ENCODE measurements around the gene FYN. TPM values are rescaled to one million over a fixed set of nuclear protein-coding genes. Genes with fewer than 3 reads are reported as not detected.

FYN gene
- total and polyA plus RNA-seq, 9 of the 15 experiments (the other 6 are each of a cell fraction or from before 2014, with no cell fraction given): 2.9 to 22.1 (median 11.4) TPM

DNA sequence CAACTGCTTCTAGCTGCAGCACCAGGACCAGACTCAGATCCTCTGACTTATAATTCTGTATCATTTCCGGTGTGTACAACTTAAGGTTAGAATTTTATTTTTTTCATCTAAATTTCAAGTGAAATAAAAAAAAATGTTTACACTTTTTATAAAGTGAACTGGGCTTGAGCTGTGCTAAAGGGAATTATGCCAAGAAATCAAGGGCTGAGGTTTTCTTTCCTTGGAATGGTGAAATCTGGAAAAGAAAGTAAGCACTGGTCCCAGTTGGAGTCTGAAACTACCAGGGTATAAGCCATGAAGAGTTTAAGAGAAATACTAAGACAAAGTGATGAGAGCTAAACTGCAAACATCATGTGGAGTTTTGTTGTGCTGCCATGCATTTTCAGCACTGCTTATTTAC, 21.7 kb upstream of the FYN start:
- TF ChIP-seq KDM2B (CRISPR knock-in tag; IDR thresholded peaks at IDR 0.05): no peak
- TF ChIP-seq MAFF (IDR thresholded peaks at IDR 0.05; ENCODE audit: low read length): no peak
- in situ Hi-C loops (cut with MboI): no loop called here
- no peaks in the 10 kb centered on the region; a peak in 1 of 5 replicates for H3K27me3 ChIP-seq (ENCODE audit: control insufficient read depth in 2 of 2, insufficient read depth in 2 of 2, low read length in 2 of 2)
- ATAC-seq (no peak), DNase-seq (ENCODE audit: extremely low read depth in 1 of 4, low spot score in 3 of 4) (no peak), FAIRE-seq (no peak)
- no peaks in the 10 kb centered on the region for H3K36me3 ChIP-seq (ENCODE audit: control insufficient read depth, insufficient read depth, low read length)
- no TSS peak for BruUV-seq (replicated peaks)
- no peak overlapping the region for H3K9ac ChIP-seq (ENCODE audit: insufficient read depth in 1 of 2, low read depth in 2 of 2, low read length in 2 of 2)
- no peaks in the 10 kb centered on the region for H3K4me1 ChIP-seq (replicated peaks in 1 of 2; ENCODE audit: control insufficient read depth in 2 of 2, insufficient read depth in 2 of 2, low read length in 2 of 2)
- no peak overlapping the region for H3K4me3 ChIP-seq
- no peak overlapping the region for H2AFZ ChIP-seq (ENCODE audit: low read depth, low read length)
- H3K4me2 ChIP-seq (ENCODE audit: insufficient read depth, low read length): no peak overlapping the region
- H4K20me1 ChIP-seq (replicated peaks; ENCODE audit: control insufficient read depth, insufficient read depth, low read length): no peaks in the 10 kb centered on the region
- ChIA-PET POLR2A (interaction anchor here (0.7 to 1.3 kb wide), 2 partner anchors 15 to 29 kb away, joined by 3 to 4 read pairs; no protein-coding TSS in a partner anchor), CTCF (ENCODE audit: low intra/inter-chr PET ratio) (no interaction called here)
- H3K9me1 ChIP-seq (ENCODE audit: control insufficient read depth, insufficient read depth, low read length): no peaks in the 10 kb centered on the region
- no peak overlapping the region for H3K27ac ChIP-seq (ENCODE audit: extremely low read depth, low read depth, low read length)
- WGBS (ENCODE audit: insufficient coverage, low coverage, missing lambda C conversion rate): 0% methylated on average over 1 of the region's 1 CpG
- intact Hi-C loops (cut with micrococcal nuclease): no loop called here
- H3K9me3 ChIP-seq (replicated peaks; ENCODE audit: control insufficient read depth, insufficient read depth, low read depth, low read length): no peaks in the 10 kb centered on the region
- no peaks in the 10 kb centered on the region for H3K79me2 ChIP-seq (ENCODE audit: control insufficient read depth, insufficient read depth, low read length)

DNA sequence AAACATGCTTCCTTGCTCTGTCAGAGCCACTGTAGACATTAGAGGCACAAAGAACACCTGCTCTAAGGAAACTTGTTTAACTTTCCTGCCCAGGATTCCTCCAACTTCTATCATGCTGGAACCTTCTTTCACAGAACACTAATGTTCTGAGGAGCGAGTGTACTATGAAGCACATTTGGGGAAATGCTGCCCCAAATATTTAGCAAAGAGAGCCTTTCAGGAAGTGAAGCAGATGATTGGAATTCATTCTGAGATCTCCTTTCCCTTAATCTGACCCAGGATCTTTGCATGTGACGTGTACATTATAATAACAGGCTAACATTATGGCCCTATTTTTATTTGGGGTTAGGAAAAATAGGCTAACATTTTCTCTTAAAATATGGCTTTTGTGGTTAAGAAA, 21.0 kb upstream of the FYN start:
- CTCF ChIA-PET (ENCODE audit: low intra/inter-chr PET ratio): no interaction called here
- no peak overlapping the region for H2AFZ ChIP-seq (ENCODE audit: low read depth, low read length)
- no peak overlapping the region for H3K27ac ChIP-seq (ENCODE audit: extremely low read depth, low read depth, low read length)
- POLR2A ChIA-PET: interaction anchor here (1.3 kb wide), 1 partner anchor 15 kb away, joined by 4 read pairs; no protein-coding TSS in a partner anchor
- BruUV-seq (replicated peaks): no TSS peak
- no peak overlapping the region for H3K4me3 ChIP-seq
- WGBS (ENCODE audit: insufficient coverage, low coverage, missing lambda C conversion rate): 4% methylated on average over 2 of the region's 2 CpGs
- no peak for FAIRE-seq
- ATAC-seq: no peak
- DNase-seq (ENCODE audit: extremely low read depth in 1 of 4, low spot score in 3 of 4): no peak
- H3K9me1 ChIP-seq (ENCODE audit: control insufficient read depth, insufficient read depth, low read length): no peaks in the 10 kb centered on the region
- in situ Hi-C loops (cut with MboI) (no loop called here), intact Hi-C loops (cut with micrococcal nuclease) (no loop called here)
- no peaks in the 10 kb centered on the region; a peak in 1 of 5 replicates for H3K27me3 ChIP-seq (ENCODE audit: control insufficient read depth in 2 of 2, insufficient read depth in 2 of 2, low read length in 2 of 2)
- H3K4me1 ChIP-seq (replicated peaks in 1 of 2; ENCODE audit: control insufficient read depth in 2 of 2, insufficient read depth in 2 of 2, low read length in 2 of 2): no peaks in the 10 kb centered on the region
- H3K9ac ChIP-seq (ENCODE audit: insufficient read depth in 1 of 2, low read depth in 2 of 2, low read length in 2 of 2): no peak overlapping the region
- H3K79me2 ChIP-seq (ENCODE audit: control insufficient read depth, insufficient read depth, low read length): no peaks in the 10 kb centered on the region
- no peak overlapping the region for H3K4me2 ChIP-seq (ENCODE audit: insufficient read depth, low read length)
- no peaks in the 10 kb centered on the region for H3K9me3 ChIP-seq (replicated peaks; ENCODE audit: control insufficient read depth, insufficient read depth, low read depth, low read length)
- H4K20me1 ChIP-seq (replicated peaks; ENCODE audit: control insufficient read depth, insufficient read depth, low read length): no peaks in the 10 kb centered on the region
- no peaks in the 10 kb centered on the region for H3K36me3 ChIP-seq (ENCODE audit: control insufficient read depth, insufficient read depth, low read length)
- TF ChIP-seq KLF1 (tag; IDR thresholded peaks at IDR 0.05) (no peak), NFE2L1 (tag; IDR thresholded peaks at IDR 0.05; ENCODE audit: borderline replicate concordance, low read depth) (no peak), SETDB1 (IDR thresholded peaks at IDR 0.05; ENCODE audit: low read length) (no peak), TBL1XR1 (IDR thresholded peaks at IDR 0.05; ENCODE audit: low read length in 2 of 2) (no peak), RAD51 (IDR thresholded peaks at IDR 0.05; ENCODE audit: borderline replicate concordance, low read depth) (no peak), MXI1 (IDR thresholded peaks at IDR 0.05; ENCODE audit: low read depth, low read length) (no peak), KDM1A (IDR thresholded peaks at IDR 0.05) (no peak), MYNN (IDR thresholded peaks at IDR 0.05) (no peak), MYNN (CRISPR knock-in tag; IDR thresholded peaks at IDR 0.05) (no peak)
- TF ChIP-seq, protein P1, sequence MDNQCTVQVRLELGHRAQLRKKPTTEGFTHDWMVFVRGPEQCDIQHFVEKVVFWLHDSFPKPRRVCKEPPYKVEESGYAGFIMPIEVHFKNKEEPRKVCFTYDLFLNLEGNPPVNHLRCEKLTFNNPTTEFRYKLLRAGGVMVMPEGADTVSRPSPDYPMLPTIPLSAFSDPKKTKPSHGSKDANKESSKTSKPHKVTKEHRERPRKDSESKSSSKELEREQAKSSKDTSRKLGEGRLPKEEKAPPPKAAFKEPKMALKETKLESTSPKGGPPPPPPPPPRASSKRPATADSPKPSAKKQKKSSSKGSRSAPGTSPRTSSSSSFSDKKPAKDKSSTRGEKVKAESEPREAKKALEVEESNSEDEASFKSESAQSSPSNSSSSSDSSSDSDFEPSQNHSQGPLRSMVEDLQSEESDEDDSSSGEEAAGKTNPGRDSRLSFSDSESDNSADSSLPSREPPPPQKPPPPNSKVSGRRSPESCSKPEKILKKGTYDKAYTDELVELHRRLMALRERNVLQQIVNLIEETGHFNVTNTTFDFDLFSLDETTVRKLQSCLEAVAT (IDR thresholded peaks at IDR 0.05): no peak
- TF ChIP-seq, protein P2, sequence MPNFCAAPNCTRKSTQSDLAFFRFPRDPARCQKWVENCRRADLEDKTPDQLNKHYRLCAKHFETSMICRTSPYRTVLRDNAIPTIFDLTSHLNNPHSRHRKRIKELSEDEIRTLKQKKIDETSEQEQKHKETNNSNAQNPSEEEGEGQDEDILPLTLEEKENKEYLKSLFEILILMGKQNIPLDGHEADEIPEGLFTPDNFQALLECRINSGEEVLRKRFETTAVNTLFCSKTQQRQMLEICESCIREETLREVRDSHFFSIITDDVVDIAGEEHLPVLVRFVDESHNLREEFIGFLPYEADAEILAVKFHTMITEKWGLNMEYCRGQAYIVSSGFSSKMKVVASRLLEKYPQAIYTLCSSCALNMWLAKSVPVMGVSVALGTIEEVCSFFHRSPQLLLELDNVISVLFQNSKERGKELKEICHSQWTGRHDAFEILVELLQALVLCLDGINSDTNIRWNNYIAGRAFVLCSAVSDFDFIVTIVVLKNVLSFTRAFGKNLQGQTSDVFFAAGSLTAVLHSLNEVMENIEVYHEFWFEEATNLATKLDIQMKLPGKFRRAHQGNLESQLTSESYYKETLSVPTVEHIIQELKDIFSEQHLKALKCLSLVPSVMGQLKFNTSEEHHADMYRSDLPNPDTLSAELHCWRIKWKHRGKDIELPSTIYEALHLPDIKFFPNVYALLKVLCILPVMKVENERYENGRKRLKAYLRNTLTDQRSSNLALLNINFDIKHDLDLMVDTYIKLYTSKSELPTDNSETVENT (CRISPR knock-in tag; IDR thresholded peaks at IDR 0.05): no peak

Measured in K562 (cell line).